Tibial nerve (tissue), 4 donors: ENCODE results near the gene BRSK1. TPM values are rescaled to one million over a fixed set of nuclear protein-coding genes. Genes with fewer than 3 reads are reported as not detected.
A peak's percentile ranks its signal among the peaks of the same experiment; 100 is the strongest.

Experiments
- DNase-seq, 2 donors: peaks; one replicate each; pipeline ENCODE4 v3.0.0-alpha.2; 2019; ENCODE audit warnings: low spot score in 2 of 2
- H3K27ac ChIP-seq, 4 donors: fragments of 200-600 bp; sonication (generic) in 3 of 4; one replicate each; pipeline ENCODE4 v1.5.1; 2017 to 2019; ENCODE audit warnings: mild to moderate bottlenecking in 1 of 4
- H3K27me3 ChIP-seq, 2 donors: fragments of 200-600 bp; sonication (generic) in 1 of 2; one replicate each; pipeline versions ENCODE4 v1.5.1 to v1.6.0; 2017 to 2019
- H3K36me3 ChIP-seq, 3 donors: fragments of 200-600 bp; sonication (generic); one replicate each; pipeline ENCODE4 v1.5.1; 2018 to 2019
- H3K4me1 ChIP-seq, 4 donors: fragments of 200-600 bp; sonication (generic) in 3 of 4; one replicate each; pipeline ENCODE4 v1.5.1; 2017 to 2019
- H3K4me3 ChIP-seq, 4 donors: fragments of 200-600 bp; sonication (generic) in 3 of 4; one replicate each; pipeline ENCODE4 v1.5.1; 2017 to 2019; ENCODE audit warnings: mild to moderate bottlenecking in 1 of 4, moderate library complexity in 1 of 4
- H3K9me3 ChIP-seq, 4 donors: fragments of 200-600 bp; sonication (generic) in 3 of 4; one replicate each; pipeline ENCODE4 v1.5.1; 2017 to 2019
- CTCF ChIP-seq, 5 experiments: fragments of 200-600 bp in 3 of 5; fragments of 450-650 bp in 2 of 5; sonication (generic) in 3 of 5; IDR thresholded peaks; one replicate each; pipeline ENCODE4 v1.5.1; 2016 to 2019; ENCODE audit warnings: antibody characterized with exemption in 5 of 5, mild to moderate bottlenecking in 3 of 5, moderate library complexity in 2 of 5
- EP300 ChIP-seq, 2 donors: sonication (generic); formaldehyde crosslinking; IDR thresholded peaks; one replicate each; pipeline ENCODE4 v1.6.1; 2017; ENCODE audit warnings: antibody characterized with exemption in 2 of 2, mild to moderate bottlenecking in 1 of 2
- POLR2A ChIP-seq, 2 donors: fragments of 450-650 bp; IDR thresholded peaks; one replicate each; pipeline ENCODE4 v1.6.1; 2017; ENCODE audit warnings: antibody characterized with exemption in 2 of 2, mild to moderate bottlenecking in 2 of 2, moderate library complexity in 2 of 2
- WGBS, 2 donors: methylation state at CpG; one replicate each; pipeline ENCODE4 v1.1.5; 2018; 5-methylcytosine and 5-hydroxymethylcytosine counted together
- total RNA-seq, 4 donors: library from RNA; depleted of rRNA; stranded (reverse); fragments of >200 nt; gene quantifications; one replicate each; pipeline ENCODE4 v1.1.0, GENCODE V29; 2016

Gene BRSK1
- total RNA-seq, 4 donors from 2014 or later: 4.6 to 6.9 (median 5.9) TPM

DNA sequence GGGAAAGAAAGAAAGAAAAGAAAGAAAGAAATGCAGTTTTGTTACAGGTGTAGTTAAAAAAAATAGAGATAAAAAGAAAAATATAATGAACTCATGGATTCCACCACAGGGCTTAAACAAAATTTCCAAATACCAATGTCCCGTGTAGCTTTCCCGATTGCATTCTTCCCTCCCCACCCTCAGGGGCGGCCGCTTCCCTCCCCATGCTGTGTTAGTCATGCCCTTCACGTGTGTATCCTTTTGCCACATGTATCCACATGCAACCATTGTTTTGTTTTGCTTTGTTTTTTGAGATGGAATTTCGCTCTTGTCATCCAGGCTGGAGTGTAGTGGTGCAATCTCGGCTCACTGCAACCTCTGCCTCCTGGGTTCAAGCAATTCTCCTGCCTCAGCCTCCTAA lies 52.3 kb downstream of the BRSK1 start:
- 71 to 72% methylated on average over 7 of the region's 7 CpGs for WGBS, 2 donors
- no peak overlapping the region for H3K27ac ChIP-seq
- DNase-seq: no peak
- H3K9me3 ChIP-seq: no peaks in the 10 kb centered on the region
- peaks cover 0 to 20% (median 16%) of the 10 kb centered on the region in 4 donors for H3K4me1 ChIP-seq
- H3K27me3 ChIP-seq: peaks cover 0 to 7% of the 10 kb centered on the region in 2 donors
- H3K4me3 ChIP-seq: no peak overlapping the region
- H3K36me3 ChIP-seq: no peaks in the 10 kb centered on the region
- TF ChIP-seq CTCF (IDR thresholded peaks at IDR 0.05) (no peak), EP300 (IDR thresholded peaks at IDR 0.05) (no peak), POLR2A (IDR thresholded peaks at IDR 0.05) (no peak)

DNA sequence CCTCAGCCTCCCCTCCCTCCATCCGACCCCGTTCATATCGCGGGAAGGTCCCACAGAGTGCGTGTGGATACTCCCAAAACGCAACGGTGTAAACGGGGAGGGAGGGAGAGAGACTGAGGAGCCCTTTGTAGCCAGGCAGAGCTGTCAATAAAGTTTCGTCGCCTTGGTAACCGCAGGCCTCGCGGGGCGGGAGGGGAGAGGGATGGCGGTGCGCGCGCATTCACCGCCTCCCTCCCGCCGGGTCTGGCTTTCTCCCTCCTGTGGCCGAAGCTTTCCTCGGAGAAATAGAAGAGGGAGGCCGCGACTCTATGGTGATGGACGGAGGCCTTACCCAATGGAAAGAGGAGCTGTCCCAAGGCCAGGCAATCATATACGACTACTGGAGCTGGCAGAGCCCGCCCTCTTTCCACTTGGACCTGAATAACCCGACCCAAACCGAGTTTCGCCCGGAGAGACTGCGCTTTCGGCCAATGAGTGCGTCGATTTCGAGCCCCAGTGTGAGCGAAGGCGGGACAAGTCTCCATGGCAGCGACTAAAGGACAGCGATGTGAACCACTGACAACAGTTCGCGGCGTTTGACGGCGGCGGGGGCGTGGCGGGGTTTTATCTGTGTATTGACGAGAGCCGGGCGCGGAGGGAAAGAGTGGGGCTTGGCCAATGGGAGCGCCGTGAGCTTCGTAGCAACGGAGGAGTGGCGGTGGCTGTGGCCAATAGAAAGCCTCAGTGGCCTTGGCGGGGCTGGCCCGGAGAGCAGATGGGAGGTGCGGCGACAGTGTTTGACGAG lies 55.5 kb downstream of the BRSK1 start, which contains the start of gene KMT5C:
Gene KMT5C, plus strand, starts transcription at position 772 of the 784 bp plus-strand sequence. CDS start 2,061 bp downstream, outside the sequence.
- Histone ChIP-seq H3K27ac (peak within 1 kb of the TSS; percentile 91 to 99 (median 98)), H3K27me3 (no peaks in the 10 kb centered on the region), H3K9me3 (no peaks in the 10 kb centered on the region), H3K36me3 (peaks cover 0 to 26% (median 0%) of the 10 kb centered on the region in 3 donors), H3K4me1 (peaks cover 0 to 32% (median 21%) of the 10 kb centered on the region in 4 donors), H3K4me3 (peak within 1 kb of the TSS; percentile 69 to 97 (median 76))
- 0% methylated on average over 50 to 63 of the region's 63 CpGs for WGBS, 2 donors
- DNase-seq: peak; percentile 100
- TF ChIP-seq EP300 (IDR thresholded peaks at IDR 0.05) (peak; percentile 79 to 82), POLR2A (IDR thresholded peaks at IDR 0.05) (peak; percentile 12 to 55), CTCF (IDR thresholded peaks at IDR 0.05) (peak in 4 of 5 experiments; percentile 13 to 79 (median 64))

DNA sequence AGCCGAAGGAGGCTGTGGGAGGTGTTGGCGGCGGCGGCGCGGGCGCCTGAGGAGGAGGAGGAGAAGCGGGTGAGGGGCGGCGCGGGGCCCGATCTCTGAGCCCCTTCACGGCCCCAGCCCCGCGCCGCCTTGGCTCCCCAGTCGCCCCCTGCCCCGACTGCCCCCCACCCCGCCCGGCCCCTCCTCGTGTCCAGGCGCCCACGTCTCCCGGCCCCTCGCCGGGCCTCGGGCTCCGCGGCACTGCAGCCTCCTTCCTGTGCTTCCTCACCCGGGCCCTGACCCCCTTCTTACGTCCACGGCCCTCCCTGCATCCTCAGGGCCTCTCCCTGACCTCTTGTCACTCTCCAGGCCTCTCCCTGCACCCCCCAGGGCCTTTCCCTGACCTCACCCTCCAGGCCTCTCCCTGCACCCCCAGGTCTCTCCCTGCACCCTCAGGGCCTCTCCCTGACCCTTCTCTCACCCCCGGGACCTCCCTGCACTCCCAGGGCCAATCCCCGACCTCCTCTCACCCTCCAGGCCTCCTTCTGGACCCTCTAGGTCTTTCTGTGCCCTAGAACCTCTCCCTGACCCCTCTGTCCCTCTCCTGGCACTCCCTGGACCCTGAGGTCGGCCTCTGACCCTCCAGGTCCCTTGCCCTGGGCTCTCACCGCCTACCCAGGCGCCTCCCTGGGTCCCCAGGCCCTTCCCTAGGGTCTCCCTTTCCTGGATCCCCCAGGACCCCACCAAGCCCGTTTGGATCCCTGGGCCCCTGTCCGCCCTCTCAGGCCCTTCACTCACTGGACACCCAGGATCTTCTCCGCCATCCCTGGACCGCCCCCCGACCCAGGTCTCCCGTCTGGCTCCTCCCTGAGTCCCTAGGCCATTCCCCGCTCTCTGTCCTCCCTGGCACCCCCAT lies 56.3 kb downstream of the BRSK1 start:
- 1 to 2% methylated on average over 31 to 36 of the region's 44 CpGs for WGBS, 2 donors
- H3K27me3 ChIP-seq: no peaks in the 10 kb centered on the region
- TF ChIP-seq POLR2A (IDR thresholded peaks at IDR 0.05) (peak; percentile 70 to 90), CTCF (IDR thresholded peaks at IDR 0.05) (no peak), EP300 (IDR thresholded peaks at IDR 0.05) (peak in 1 of 2 donors; percentile 97)
- peaks cover 0 to 35% (median 21%) of the 10 kb centered on the region in 4 donors for H3K4me1 ChIP-seq
- peak overlapping the region; percentile 69 to 97 (median 76) for H3K4me3 ChIP-seq
- no peak for DNase-seq
- H3K27ac ChIP-seq: peak overlapping the region; percentile 91 to 99 (median 97)
- H3K36me3 ChIP-seq: peaks cover 0 to 35% (median 0%) of the 10 kb centered on the region in 3 donors
- no peaks in the 10 kb centered on the region for H3K9me3 ChIP-seq

DNA sequence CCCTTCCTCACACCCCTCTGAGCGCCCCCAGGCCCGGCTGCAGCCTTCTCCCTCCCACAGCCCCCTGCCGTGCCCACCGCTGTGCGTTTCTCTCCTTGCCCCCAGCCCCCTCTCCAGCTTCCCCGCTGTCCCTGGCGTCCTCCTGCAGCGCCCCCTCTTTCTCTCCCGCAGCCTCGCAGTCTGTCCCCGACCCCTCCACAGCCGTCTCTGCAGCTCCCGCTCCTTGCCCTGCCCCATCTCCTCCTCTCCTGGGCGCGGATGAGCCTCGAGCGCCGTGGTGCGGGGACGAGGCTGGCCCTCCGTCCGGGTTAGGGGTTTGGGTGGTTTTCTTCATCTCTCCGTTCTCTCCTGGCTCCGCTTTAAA lies 57.0 kb downstream of the BRSK1 start:
- Histone ChIP-seq H3K4me1 (peaks cover 0 to 41% (median 25%) of the 10 kb centered on the region in 4 donors), H3K27me3 (no peaks in the 10 kb centered on the region), H3K9me3 (no peaks in the 10 kb centered on the region), H3K36me3 (peaks cover 0 to 37% (median 0%) of the 10 kb centered on the region in 3 donors), H3K4me3 (peak overlapping the region; percentile 69 to 97 (median 76)), H3K27ac (peak overlapping the region; percentile 91 to 99 (median 97))
- TF ChIP-seq POLR2A (IDR thresholded peaks at IDR 0.05): no peak
- peak in 2 of 5 experiments; percentile 10 to 22 for TF ChIP-seq CTCF (IDR thresholded peaks at IDR 0.05)
- 1 to 3% methylated on average over 24 of the region's 24 CpGs for WGBS, 2 donors
- DNase-seq: no peak
